Measurements from ENCODE around the gene TRAK2.

DNA sequence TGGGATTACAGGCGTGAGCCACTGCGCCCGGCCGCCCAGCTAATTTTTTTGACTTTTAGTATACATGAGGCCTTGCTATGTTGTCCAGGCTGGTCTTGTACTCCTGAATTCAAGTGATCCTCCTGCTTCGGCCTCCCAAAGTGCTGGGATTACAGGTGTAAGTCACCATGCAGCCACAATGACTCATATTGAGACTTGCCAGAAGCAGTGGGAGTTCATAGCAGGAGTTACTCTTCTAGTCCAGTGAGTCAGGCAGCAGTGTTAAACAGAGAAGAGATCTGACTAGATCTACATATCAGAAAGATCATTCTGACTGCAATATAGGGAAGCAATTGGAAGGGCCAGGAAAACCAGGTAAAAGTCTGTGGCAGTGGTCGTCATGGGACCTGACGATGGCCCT is 92.6 kb downstream of the TRAK2 start:
- TF ChIP-seq BHLHE40 (IDR thresholded peaks at IDR 0.05; ENCODE audit: borderline replicate concordance) (no peak), SP1 (IDR thresholded peaks at IDR 0.05) (no peak), TARDBP (IDR thresholded peaks at IDR 0.05) (no peak), LEF1 (IDR thresholded peaks at IDR 0.05; ENCODE audit: borderline replicate concordance) (no peak), FOXA1 (IDR thresholded peaks at IDR 0.05) (no peak), SUZ12 (IDR thresholded peaks at IDR 0.05) (no peak)

Data from HEK293T (cell line).